CD14-positive monocyte (primary cell): ENCODE data around the gene IFT74. TPM values are rescaled to one million over a fixed set of nuclear protein-coding genes. Genes with fewer than 3 reads are reported as not detected.

Experiments used
- DNase-seq, 3 donors: peaks; one replicate each; pipeline ENCODE4 v3.0.0-alpha.2; 2011 to 2022
- H2AFZ ChIP-seq: 2 replicates; pipeline ENCODE4 v1.6.0; 2012; ENCODE audit warnings: mild to moderate bottlenecking, low read depth, low read length, inconsistent platforms; ENCODE audit not compliant: insufficient read depth, poor library complexity, severe bottlenecking
- H3K27ac ChIP-seq, 2 donors: 1 replicate in 1 of 2; 2 replicates in 1 of 2; pipeline ENCODE4 v1.5.1; 2012 to 2013; ENCODE audit warnings: low read length in 2 of 2, control low read depth in 1 of 2, inconsistent platforms in 1 of 2, low read depth in 1 of 2, mild to moderate bottlenecking in 1 of 2
- H3K27me3 ChIP-seq, 2 donors: one replicate each; pipeline versions ENCODE4 v1.6.0 to v1.6.1; 2011 to 2013; ENCODE audit warnings: low read length in 2 of 2; ENCODE audit not compliant: control insufficient read depth in 2 of 2, insufficient read depth in 2 of 2
- H3K36me3 ChIP-seq, 2 donors: replicated peaks in 1 of 2; 1 replicate in 1 of 2; 2 replicates in 1 of 2; pipeline versions ENCODE4 v1.5.1 to v1.6.1; 2012 to 2013; ENCODE audit warnings: low read length in 2 of 2, control low read depth in 1 of 2, inconsistent platforms in 1 of 2, mild to moderate bottlenecking in 1 of 2; ENCODE audit not compliant: insufficient read depth in 2 of 2, control insufficient read depth in 1 of 2
- H3K4me1 ChIP-seq, 2 donors: 1 replicate in 1 of 2; 2 replicates in 1 of 2; pipeline versions ENCODE4 v1.5.1 to v1.6.1; 2012 to 2013; ENCODE audit warnings: low read length in 2 of 2, control low read depth in 1 of 2, inconsistent platforms in 1 of 2, mild to moderate bottlenecking in 1 of 2, moderate library complexity in 1 of 2; ENCODE audit not compliant: insufficient read depth in 2 of 2, control insufficient read depth in 1 of 2
- H3K4me2 ChIP-seq: replicated peaks from 2 replicates; pipeline ENCODE3; 2012; ENCODE audit warnings: low read length, moderate library complexity, mild to moderate bottlenecking; ENCODE audit not compliant: poor library complexity, severe bottlenecking; ENCODE audit errors: extremely low read depth
- H3K4me3 ChIP-seq, 3 experiments: fragments of 200-600 bp in 1 of 3; sonication (generic) in 1 of 3; replicated peaks in 1 of 3; 1 replicate in 2 of 3; 2 replicates in 1 of 3; pipeline ENCODE4 v1.5.1; 2011 to 2013; ENCODE audit warnings: low read length in 3 of 3, mild to moderate bottlenecking in 3 of 3, control low read depth in 2 of 3, low read depth in 2 of 3, inconsistent platforms in 1 of 3, moderate library complexity in 1 of 3
- H3K79me2 ChIP-seq: 2 replicates; pipeline ENCODE4 v1.6.0; 2012; ENCODE audit warnings: mild to moderate bottlenecking, control low read depth, inconsistent platforms, low read length, moderate library complexity; ENCODE audit not compliant: insufficient read depth
- H3K9ac ChIP-seq: 2 replicates; pipeline ENCODE4 v1.6.0; 2017; ENCODE audit warnings: low read length, mild to moderate bottlenecking; ENCODE audit not compliant: insufficient read depth, poor library complexity, severe bottlenecking
- H3K9me3 ChIP-seq, 2 donors: replicated peaks in 1 of 2; 1 replicate in 1 of 2; 2 replicates in 1 of 2; pipeline versions ENCODE4 v1.5.1 to v1.6.1; 2012 to 2013; ENCODE audit warnings: low read length in 2 of 2, control low read depth in 1 of 2; ENCODE audit not compliant: control insufficient read depth in 1 of 2, insufficient read depth in 1 of 2
- H4K20me1 ChIP-seq: 2 replicates; pipeline ENCODE4 v1.6.0; 2012; ENCODE audit warnings: mild to moderate bottlenecking, low read length, control low read depth, moderate library complexity; ENCODE audit not compliant: insufficient read depth
- H3K27ac Mint-ChIP-seq, 7 donors: one replicate each; pipeline ENCODE4 v1.8.0; 2020; ENCODE audit warnings: mild to moderate bottlenecking in 7 of 7, mixed read lengths in 7 of 7, moderate library complexity in 6 of 7, inconsistent platforms in 2 of 7
- H3K27me3 Mint-ChIP-seq, 3 donors: one replicate each; pipeline ENCODE4 v1.8.0; 2021 to 2022; ENCODE audit warnings: low read depth in 3 of 3, mild to moderate bottlenecking in 3 of 3, mixed read lengths in 3 of 3, moderate library complexity in 3 of 3, inconsistent platforms in 1 of 3
- H3K36me3 Mint-ChIP-seq, 2 donors: one replicate each; pipeline ENCODE4 v1.8.0; 2020; ENCODE audit warnings: mixed read lengths in 2 of 2, inconsistent platforms in 1 of 2, mild to moderate bottlenecking in 1 of 2
- H3K4me1 Mint-ChIP-seq: one replicate; pipeline ENCODE4 v1.8.0; 2020; ENCODE audit warnings: mild to moderate bottlenecking, mixed read lengths
- H3K4me3 Mint-ChIP-seq, 2 donors: one replicate each; pipeline ENCODE4 v1.8.0; 2020; ENCODE audit warnings: mild to moderate bottlenecking in 2 of 2, mixed read lengths in 2 of 2, moderate library complexity in 1 of 2
- H3K9me3 Mint-ChIP-seq, 7 donors: one replicate each; pipeline ENCODE4 v1.8.0; 2020 to 2022; ENCODE audit warnings: mixed read lengths in 7 of 7, mild to moderate bottlenecking in 6 of 7, moderate library complexity in 6 of 7, inconsistent platforms in 2 of 7
- CTCF ChIP-seq: fragments of 200-600 bp; IDR thresholded peaks from one replicate; pipeline ENCODE4 v1.8.0; 2022; ENCODE audit warnings: antibody characterized with exemption, mild to moderate bottlenecking
- WGBS: methylation state at CpG from one replicate; pipeline ENCODE4 v1.1.5; 2013; ENCODE audit warnings: missing lambda C conversion rate; ENCODE audit not compliant: insufficient coverage; 5-methylcytosine and 5-hydroxymethylcytosine counted together
- intact Hi-C, 2 donors: fragments of 100-400 bp; cut with micrococcal nuclease; formaldehyde crosslinking; loops; one replicate each; pipeline versions ENCODE4 v1.15.0 to v1.15.1; 2023
- polyA plus RNA-seq, 3 donors: library from polyadenylated mRNA; depleted of rRNA in 1 of 3; unstranded in 2 of 3; stranded (reverse) in 1 of 3; fragments of 300-500 nt in 2 of 3; fragments of >200 nt in 1 of 3; fragmentation: Illumina TruSeq in 2 of 3; gene quantifications; 1 replicate in 2 of 3; 2 replicates in 1 of 3; pipeline ENCODE4 v1.2.3, GENCODE V29; 2012 to 2021

The IFT74 gene
- polyA plus RNA-seq, 3 donors = 2.6 to 6.0 (median 3.7) TPM

GRCh38 chr9:27019589-27019988, 63.4 kb downstream of the IFT74 start:
- H2AFZ ChIP-seq = no peak overlapping the region
- no peak for DNase-seq
- TF ChIP-seq CTCF = no peak
- Mint-ChIP-seq H3K27me3 (no peaks in the 10 kb centered on the region), H3K9me3 (peaks cover 0 to 9% (median 0%) of the 10 kb centered on the region in 7 donors), H3K36me3 (peaks cover 32 to 33% of the 10 kb centered on the region in 2 donors), H3K4me1 (no peaks in the 10 kb centered on the region), H3K27ac (no peak overlapping the region), H3K4me3 (no peak overlapping the region)
- H3K79me2 ChIP-seq = no peaks in the 10 kb centered on the region
- H3K27ac ChIP-seq = no peak overlapping the region
- H3K9me3 ChIP-seq = no peaks in the 10 kb centered on the region
- H3K4me2 ChIP-seq = no peak overlapping the region
- no peaks in the 10 kb centered on the region for H3K27me3 ChIP-seq
- no peak overlapping the region for H3K9ac ChIP-seq
- peaks cover 4 to 21% of the 10 kb centered on the region in 2 donors for H3K36me3 ChIP-seq
- intact Hi-C loops = no loop called here
- no peaks in the 10 kb centered on the region for H4K20me1 ChIP-seq
- H3K4me1 ChIP-seq = no peaks in the 10 kb centered on the region
- H3K4me3 ChIP-seq = no peak overlapping the region

GRCh38 chr9:27022920-27023319, 66.7 kb downstream of the IFT74 start:
- H3K4me1 Mint-ChIP-seq = no peaks in the 10 kb centered on the region
- TF ChIP-seq CTCF = no peak
- Histone ChIP-seq H2AFZ (no peak overlapping the region), H3K27ac (no peak overlapping the region), H3K4me2 (no peak overlapping the region), H3K4me3 (no peak overlapping the region), H3K36me3 (peaks cover 4 to 14% of the 10 kb centered on the region in 2 donors), H3K9me3 (no peaks in the 10 kb centered on the region), H3K4me1 (no peaks in the 10 kb centered on the region), H3K79me2 (no peaks in the 10 kb centered on the region), H3K27me3 (no peaks in the 10 kb centered on the region), H4K20me1 (no peaks in the 10 kb centered on the region), H3K9ac (no peak overlapping the region)
- no peak overlapping the region for H3K27ac Mint-ChIP-seq
- DNase-seq = no peak
- H3K4me3 Mint-ChIP-seq = no peak overlapping the region
- H3K9me3 Mint-ChIP-seq = peaks cover 0 to 9% (median 0%) of the 10 kb centered on the region in 7 donors
- WGBS = 100% methylated on average over 4 of the region's 5 CpGs
- intact Hi-C loops = no loop called here
- H3K27me3 Mint-ChIP-seq = no peaks in the 10 kb centered on the region
- H3K36me3 Mint-ChIP-seq = peaks cover 27 to 29% of the 10 kb centered on the region in 2 donors
